HG03439 (cell line): Measurements from ENCODE around the gene GALNT17.

Experiments
- ATAC-seq: cut with Tn5 transposase; IDR thresholded peaks from one replicate; pipeline ENCODE4 v1.9.1; 2021; ENCODE audit warnings: mild to moderate bottlenecking, moderate library complexity; ENCODE audit not compliant: unreplicated experiment

The GALNT17 gene

GRCh38 chr7:71486856-71487628 lies 355.1 kb downstream of the GALNT17 start:
- no peak for ATAC-seq

- ATAC-seq = no peak
Observed at GRCh38 chr7:71488308-71488707, 356.4 kb downstream of the GALNT17 start.

- no peak for ATAC-seq
Observed at GRCh38 chr7:71491336-71491735, 359.4 kb downstream of the GALNT17 start.

GRCh38 chr7:71495828-71496227 lies 363.9 kb downstream of the GALNT17 start:
- no peak for ATAC-seq

GRCh38 chr7:71497256-71497946 lies 365.5 kb downstream of the GALNT17 start:
- ATAC-seq = no peak

- no peak for ATAC-seq
Observed at GRCh38 chr7:71498381-71498780, 366.4 kb downstream of the GALNT17 start.

GRCh38 chr7:71504697-71505441 lies 372.9 kb downstream of the GALNT17 start:
- ATAC-seq = no peak

GRCh38 chr7:71506822-71507221 lies 374.9 kb downstream of the GALNT17 start:
- ATAC-seq = no peak

- no peak for ATAC-seq
Observed at GRCh38 chr7:71507680-71508602, 376.0 kb downstream of the GALNT17 start.

GRCh38 chr7:71509381-71509780 lies 377.4 kb downstream of the GALNT17 start:
- ATAC-seq = no peak

GRCh38 chr7:71511361-71511807 lies 379.4 kb downstream of the GALNT17 start:
- ATAC-seq = no peak

GRCh38 chr7:71517940-71518699 lies 386.2 kb downstream of the GALNT17 start:
- no peak for ATAC-seq

- no peak for ATAC-seq
Observed at GRCh38 chr7:71518880-71519279, 386.9 kb downstream of the GALNT17 start.

GRCh38 chr7:71521506-71521905 lies 389.6 kb downstream of the GALNT17 start:
- ATAC-seq = no peak

GRCh38 chr7:71526106-71526505 lies 394.2 kb downstream of the GALNT17 start:
- no peak for ATAC-seq

GRCh38 chr7:71527213-71527612 lies 395.3 kb downstream of the GALNT17 start:
- no peak for ATAC-seq

GRCh38 chr7:71535616-71536015 lies 403.7 kb downstream of the GALNT17 start:
- no peak for ATAC-seq

- ATAC-seq = no peak
Observed at GRCh38 chr7:71538210-71538609, 406.3 kb downstream of the GALNT17 start.

GRCh38 chr7:71539615-71540014 lies 407.7 kb downstream of the GALNT17 start:
- no peak for ATAC-seq
